ENCODE measurements around the gene STK38L. TPM values are rescaled to one million over a fixed set of nuclear protein-coding genes. Genes with fewer than 3 reads are reported as not detected.
A peak's percentile ranks its signal among the peaks of the same experiment; 100 is the strongest.

The STK38L gene
- 269 TPM for total RNA-seq
- long read RNA-seq, full-length matches to known transcripts, result 183 of 305 reads
- long read RNA-seq, partial matches to known transcripts, result 47 of 305 reads
- long read RNA-seq, other reads (novel, unspliced or antisense), result 75 of 305 reads

DNA sequence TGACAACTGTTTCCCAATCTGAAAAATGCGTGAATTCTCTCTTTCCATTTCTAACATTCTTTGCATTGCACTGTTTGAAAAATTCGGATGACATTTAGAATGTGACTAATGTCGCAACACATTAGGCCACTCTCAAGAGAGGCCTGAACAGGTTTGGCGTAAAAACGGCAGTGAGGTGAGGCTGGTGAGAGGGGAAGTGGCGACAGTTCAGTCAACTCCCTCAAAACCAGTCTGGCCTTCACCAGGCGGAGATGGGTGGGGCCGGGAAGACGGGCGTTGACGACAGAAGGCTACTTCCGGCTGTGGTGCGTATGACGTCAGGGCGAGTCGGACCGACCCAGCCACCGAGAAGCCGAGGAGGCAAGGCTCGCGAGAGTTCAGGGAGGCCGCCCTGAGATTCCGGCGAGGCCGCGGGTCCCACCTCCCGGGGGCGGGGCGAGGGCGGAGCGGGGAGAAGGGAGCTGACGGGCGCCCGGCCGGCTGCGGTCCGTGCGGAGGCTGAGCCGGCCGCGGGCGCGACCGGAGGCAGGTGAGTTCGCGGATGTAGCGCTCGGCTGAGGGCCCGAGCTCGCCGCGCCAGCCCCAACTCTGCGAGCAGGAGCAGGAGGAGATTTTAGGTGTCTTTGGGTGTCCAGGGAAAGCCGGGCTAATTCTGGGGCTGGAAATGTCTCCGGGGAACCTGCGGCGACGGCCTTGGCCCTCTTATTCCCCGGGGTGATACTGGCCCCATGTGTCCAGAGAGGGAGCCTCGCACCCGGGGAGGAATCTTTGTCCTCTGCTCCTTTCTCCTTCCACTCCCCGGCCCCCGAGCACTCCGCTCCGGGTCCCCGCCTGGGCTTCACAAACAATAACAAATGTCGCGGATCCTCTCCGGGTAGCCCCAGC, at the start of gene STK38L:
Gene STK38L, plus strand, starts transcription at position 483 of the 885 bp plus-strand sequence. CDS start 53,435 bp downstream, outside the sequence.
- peak; percentile 99 for DNase-seq (ENCODE audit: low spot score)
- intact Hi-C loops (cut with DNase I), result loop anchor here (2.0 to 10.0 kb wide), 2 partner anchors 219 to 305 kb away; partner anchors contain the start of genes FGFR1OP2 and MED21

DNA sequence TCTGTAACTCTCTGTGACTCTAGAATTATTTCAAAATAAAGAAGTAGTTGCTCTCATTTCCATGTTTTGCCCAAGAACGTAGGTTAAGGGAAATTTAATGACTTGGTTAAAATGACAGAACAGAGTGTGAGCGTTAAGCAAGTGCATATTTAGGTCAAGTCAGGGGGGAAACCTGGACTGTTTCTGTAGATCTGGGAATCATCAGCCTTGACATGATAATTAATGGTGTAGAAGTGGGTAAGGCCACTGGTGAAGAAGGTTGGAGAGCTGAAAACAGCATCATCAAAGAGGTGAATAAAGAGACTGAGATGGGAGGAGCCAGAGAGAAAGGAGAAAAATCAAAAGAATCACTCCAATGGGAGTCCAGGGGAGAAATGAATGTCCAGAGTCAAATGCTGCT, 49.4 kb upstream of the STK38L start:
- intact Hi-C loops (cut with DNase I), result loop anchor here (5.0 kb wide), 1 partner anchor 98 kb away; no protein-coding TSS in a partner anchor
- no peak for DNase-seq (ENCODE audit: low spot score)

DNA sequence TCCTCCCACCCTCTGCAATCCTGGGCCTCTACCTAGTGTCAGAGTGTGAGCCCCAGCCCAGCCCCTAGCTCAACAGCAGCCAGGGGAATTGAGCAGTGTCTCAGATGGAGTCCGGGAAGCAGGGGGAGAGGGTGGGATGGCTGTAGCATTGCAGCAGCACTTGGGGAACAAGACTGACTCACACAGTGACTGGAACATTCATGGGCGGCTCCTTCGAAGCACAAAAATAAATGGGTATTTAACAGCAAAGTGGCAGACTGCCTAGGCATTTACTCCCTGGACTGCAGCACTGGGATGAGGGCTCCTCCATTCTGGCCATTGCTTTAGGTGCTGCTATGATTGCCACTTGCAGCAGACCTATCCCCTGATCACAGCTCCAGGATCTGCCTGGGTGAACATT, 46.0 kb upstream of the STK38L start:
- intact Hi-C loops (cut with DNase I), result no loop called here

DNA sequence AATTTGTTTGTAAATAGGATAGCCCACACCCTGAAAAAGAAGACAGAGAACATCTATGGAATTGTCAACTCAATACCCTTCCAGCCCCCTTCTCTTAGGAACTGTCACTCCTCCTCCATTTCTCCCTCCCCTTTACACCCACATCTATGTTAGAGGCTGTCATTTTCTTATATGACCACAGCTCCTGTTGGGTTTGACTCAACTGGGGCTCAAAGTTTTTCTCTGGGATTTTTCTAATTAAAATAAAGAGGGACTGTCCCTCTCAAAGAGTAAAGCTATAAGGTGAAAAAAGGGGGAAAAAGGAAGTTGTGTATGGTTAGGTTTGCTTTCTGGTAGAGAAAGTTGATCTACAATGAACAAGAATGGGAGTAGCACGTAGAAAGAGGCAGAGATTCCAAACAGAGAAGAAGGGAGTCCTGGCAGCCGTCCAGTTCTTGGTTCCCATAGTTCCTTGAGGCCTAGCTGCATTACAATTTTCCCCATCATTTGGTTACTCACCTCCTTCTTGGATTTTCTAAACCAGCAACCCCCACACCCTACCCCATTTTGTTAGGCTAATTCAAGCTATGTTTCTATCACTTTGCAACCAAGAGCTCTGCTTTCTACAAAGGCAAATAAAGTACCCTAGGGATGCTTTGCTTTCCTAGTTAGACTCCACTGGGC, 44.3 kb upstream of the STK38L start:
- DNase-seq (ENCODE audit: low spot score), result no peak
- intact Hi-C loops (cut with DNase I), result no loop called here

More for the DNA sequence above, 46.0 kb upstream of the STK38L start:
- no peak for DNase-seq (ENCODE audit: low spot score)

DNA sequence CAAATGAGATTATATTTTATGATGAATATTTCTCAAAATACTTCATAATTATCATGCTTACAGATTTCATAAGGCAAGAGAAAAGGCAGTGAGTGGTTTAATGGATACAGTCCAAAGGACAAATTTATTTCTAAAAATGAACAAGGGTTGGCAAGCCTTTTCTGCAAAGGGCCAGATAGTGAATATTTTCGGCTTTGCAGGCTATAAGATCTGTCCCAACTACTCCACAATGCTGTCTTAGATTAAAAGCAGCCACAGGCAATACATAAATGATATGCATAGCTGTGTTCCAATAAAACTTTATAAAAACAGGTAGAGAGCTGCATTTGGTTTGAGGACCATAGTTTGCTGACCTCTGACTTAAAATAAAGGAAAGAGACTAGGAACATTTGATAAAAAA, 42.9 kb upstream of the STK38L start:
- DNase-seq (ENCODE audit: low spot score), result no peak
- intact Hi-C loops (cut with DNase I), result no loop called here

DNA sequence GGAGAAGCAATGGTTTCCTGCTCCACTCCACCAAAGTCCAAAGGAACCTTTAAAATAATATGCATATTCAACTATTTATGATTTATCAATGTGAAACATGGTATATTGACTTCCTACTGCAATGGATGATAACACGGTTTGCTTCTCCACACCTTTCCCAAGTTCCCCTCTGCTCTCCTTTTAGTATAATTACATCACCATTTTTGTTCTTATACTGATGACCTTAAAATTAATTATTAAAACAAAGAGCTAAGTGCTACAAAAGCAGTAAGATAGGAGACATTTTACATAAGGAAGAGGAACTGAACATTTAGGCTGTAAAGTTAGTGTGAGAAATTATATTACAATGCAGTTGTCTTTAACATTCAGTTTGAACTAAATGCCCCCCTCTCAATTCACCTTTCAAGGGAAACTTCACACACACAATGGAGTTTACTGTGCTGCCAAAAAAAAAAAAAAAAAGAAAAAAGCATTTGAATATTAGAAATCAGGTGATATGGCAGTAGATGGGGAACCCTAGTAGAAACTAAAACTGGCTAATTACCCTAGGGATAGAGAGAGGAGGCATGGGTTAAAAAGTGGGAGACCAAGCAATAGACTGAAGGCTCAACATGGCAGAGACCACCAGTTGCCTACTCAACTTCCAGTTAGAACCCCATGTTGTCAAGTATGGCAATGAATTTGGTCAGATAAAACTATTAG, 37.1 kb upstream of the STK38L start:
- DNase-seq (ENCODE audit: low spot score), result no peak
- intact Hi-C loops (cut with DNase I), result no loop called here

DNA sequence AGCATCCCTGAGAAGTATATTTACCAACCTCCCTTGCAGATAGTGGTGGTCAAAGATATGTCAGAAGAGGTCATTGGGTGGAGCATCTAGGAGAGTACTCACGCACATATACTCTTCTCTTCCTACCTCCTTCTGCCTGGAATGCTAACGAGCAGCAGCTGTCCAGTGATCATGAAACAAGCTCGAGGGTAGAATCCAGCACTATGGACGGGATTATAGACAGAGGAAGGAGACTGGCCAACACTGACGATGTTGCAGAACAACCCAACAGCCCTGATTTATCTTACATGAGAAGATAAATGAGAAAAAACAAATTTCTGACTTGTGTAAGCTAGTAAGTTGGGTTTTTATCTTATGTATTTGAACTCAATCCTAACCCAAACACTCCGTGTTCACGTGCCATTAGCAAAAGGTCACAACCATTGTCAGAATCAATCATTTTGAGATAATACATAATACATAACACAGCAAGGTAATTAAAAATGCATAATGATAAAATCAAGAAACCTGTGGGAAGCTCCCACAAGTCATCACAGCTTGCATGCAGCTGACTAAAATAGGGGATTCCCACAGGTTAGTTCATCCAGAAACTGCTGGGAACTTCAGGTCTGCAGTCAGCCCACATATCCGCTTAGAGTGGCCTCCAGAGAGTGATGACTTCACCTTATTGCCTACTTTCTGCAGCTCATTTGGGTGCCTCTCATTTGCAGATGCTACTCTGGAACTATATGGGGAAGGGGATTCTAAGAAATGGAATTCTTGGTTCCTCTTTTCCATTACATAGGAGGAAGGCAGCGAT, 36.3 kb upstream of the STK38L start:
- intact Hi-C loops (cut with DNase I), result no loop called here
- no peak for DNase-seq (ENCODE audit: low spot score)

DNA sequence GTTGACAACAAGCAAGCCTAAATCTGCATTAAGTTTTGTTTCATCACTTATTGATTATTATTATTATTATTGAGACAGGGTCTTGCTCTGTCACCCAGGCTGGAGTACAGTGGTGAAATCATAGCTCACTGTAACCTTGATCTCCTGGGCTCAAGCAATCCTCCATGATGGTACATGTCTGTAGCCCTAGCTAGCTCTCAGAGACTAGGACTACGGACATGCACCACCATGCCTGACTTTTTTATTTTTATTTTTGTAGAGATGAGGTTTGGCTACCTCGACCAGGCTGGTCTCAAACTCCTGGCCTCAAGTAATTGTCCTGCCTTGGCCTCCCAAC, 35.7 kb upstream of the STK38L start:
- intact Hi-C loops (cut with DNase I), result no loop called here
- no peak for DNase-seq (ENCODE audit: low spot score)

DNA sequence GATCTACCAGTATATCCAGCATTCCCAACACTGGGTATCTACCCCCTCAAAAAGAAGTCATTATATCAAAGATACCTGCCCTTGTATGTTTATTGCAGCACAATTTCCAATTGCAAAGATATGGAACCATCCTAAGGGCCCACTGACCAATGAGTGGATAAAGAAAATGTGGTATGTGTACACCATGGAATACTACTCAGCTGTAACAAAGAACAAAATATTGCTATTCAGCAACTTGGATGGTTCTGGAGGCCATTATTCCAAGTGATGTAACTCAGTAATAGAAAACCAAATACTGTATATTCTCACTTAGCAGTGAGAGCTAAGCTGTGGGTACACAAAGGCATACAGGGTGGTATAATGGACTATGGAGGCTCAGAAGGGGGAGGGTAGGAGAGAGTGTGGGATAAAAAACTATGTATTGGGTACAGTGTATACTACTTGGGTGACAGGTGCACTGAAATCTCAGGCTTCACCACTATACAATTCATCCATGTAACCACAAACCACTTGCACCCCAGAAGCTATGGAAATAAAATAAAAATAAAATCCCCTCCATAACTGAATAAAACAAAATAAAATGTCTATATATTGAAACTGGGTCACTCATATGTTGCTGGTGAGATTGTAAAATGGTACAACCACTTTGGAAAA, 34.7 kb upstream of the STK38L start:
- DNase-seq (ENCODE audit: low spot score), result no peak
- intact Hi-C loops (cut with DNase I), result no loop called here

DNA sequence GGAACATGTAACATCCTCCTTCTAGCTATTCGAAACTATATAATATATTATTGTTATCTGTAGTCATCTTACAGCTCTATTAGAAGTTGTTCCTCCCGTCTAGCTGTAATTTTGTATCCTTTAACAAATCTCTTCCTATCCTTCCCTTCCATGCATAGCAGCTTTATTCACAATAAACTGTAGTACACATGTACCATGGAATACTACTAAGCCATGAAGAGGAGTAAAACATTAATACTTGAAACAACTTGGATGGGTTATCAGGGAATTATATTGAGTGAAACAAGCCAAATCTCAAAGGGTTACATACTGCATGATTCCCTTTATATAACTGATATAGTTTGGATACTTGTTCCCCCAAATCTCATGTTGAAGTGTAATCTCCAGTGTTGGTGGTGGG, 33.9 kb upstream of the STK38L start:
- intact Hi-C loops (cut with DNase I), result no loop called here

DNA sequence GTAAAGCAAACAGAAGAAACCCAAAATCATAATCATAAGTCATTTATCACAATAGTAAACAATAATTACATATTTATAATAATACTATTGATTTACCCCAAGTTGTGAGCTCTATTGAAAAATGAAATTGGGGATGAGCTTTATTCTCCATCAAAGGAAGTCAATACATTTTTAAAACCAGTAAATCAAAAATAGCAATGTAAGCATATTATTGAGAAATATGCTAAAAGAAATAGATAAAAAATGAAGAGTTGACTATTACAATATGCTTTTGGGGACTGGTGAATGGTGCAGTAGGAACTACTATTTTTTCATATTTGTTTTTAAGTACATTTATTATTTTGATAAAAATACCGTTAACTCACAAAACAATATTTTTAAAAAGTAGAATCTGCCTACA, 31.2 kb upstream of the STK38L start:
- DNase-seq (ENCODE audit: low spot score), result no peak

More for the DNA sequence above, 33.9 kb upstream of the STK38L start:
- DNase-seq (ENCODE audit: low spot score), result no peak

DNA sequence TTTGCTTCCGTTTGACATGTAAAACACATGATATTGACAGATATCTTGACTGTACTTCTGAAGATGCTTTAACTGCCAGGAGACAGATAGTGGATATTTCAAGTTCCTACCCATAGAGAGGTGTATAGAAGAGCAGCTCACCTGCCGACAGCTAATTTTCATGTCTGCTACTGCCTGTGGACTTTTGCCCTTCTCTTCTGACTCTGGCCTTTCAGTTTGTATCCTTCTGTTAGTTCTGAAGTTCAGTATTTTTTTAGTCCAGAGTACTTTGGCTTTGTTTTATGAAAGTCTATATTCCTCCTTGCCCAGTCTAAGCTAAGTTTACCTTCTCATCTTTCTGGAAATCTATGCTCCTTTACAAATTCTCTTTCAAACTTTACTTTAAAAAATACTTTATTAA, 30.8 kb upstream of the STK38L start:
- no peak for DNase-seq (ENCODE audit: low spot score)
- intact Hi-C loops (cut with DNase I), result no loop called here

More for the DNA sequence above, 31.2 kb upstream of the STK38L start:
- intact Hi-C loops (cut with DNase I), result no loop called here

DNA sequence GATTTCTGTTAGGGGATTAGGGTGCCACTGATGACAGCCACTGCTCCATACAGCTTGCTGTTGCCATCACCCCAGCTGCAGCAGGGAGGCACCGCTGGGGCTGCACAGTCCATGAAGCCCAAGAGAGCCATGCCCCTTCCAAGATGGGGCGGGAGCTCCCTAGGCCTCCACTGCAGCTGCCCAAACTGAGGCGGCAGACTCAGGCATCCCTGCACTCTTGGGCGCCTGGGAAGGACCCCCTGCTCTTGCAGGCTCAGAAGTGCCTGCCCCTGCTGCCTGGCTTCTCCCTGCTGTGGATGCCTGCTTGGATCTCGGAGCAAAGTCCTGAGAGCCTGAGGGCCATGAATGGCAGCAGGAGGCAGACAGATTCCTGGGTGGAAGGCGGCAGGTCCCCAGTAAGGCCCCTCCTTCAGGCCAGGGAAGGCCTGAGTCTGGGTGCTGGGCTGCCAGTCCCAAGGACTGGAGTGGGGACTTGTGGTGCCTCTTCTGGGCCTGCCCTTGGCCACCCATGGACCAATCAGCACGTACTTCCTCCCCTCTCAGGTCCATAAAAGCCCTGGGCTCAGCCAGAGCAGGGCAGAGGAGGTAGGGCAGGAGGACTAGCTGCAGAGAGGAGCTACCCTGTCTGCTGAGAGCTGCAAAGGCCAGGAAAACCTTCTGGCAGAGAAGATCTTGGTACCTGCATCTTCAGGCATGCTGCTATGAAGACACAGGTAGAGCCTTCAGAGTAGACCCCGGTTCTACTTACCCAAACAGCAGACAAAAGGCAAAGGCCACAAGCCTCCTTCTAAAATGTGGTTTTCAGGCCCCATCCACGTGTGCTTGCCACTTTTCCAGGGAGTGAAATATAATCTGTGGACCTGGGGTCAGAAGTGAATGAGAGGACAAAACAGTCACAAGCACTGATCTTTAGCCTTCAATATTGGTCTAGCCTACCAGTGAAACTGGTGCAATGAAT, 30.0 kb upstream of the STK38L start:
- intact Hi-C loops (cut with DNase I), result no loop called here
- no peak for DNase-seq (ENCODE audit: low spot score)

DNA sequence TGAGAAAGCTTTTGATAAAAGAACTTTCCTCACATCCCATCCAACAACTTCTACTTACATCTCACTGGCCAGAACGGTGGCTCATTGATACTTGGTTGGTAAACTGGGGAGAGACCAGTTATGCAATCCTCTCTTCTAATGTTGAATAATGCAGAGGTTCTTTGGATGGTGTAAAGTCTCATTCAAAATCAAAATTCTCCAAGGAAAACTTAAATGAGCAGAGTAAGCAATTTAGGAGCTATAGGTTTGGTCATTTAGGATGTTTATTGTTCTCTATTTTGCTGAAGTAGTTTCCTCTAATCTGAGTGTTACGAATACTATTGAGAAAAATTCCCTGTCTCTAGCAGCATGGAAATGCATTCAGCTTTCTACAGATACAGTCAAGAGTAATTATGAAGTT, 26.5 kb upstream of the STK38L start:
- intact Hi-C loops (cut with DNase I), result no loop called here
- DNase-seq (ENCODE audit: low spot score), result no peak

DNA sequence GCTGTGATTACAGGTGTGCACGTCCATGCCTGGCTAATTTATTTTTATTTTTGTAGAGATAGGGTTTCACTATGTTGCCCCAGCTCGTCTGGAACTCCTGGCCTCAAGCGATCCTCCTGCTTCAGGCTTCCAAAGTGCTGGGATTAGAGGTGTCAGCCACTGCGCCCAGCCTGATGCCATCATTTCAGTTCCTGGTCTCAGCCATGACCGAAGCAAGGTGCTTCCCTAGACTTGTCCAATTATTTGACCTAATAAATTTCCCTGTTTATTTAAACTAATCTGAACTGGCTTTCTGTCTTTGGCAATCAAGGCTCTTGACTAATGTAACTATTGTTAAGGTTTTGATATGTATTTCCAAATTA, 24.4 kb upstream of the STK38L start:
- intact Hi-C loops (cut with DNase I), result no loop called here

DNA sequence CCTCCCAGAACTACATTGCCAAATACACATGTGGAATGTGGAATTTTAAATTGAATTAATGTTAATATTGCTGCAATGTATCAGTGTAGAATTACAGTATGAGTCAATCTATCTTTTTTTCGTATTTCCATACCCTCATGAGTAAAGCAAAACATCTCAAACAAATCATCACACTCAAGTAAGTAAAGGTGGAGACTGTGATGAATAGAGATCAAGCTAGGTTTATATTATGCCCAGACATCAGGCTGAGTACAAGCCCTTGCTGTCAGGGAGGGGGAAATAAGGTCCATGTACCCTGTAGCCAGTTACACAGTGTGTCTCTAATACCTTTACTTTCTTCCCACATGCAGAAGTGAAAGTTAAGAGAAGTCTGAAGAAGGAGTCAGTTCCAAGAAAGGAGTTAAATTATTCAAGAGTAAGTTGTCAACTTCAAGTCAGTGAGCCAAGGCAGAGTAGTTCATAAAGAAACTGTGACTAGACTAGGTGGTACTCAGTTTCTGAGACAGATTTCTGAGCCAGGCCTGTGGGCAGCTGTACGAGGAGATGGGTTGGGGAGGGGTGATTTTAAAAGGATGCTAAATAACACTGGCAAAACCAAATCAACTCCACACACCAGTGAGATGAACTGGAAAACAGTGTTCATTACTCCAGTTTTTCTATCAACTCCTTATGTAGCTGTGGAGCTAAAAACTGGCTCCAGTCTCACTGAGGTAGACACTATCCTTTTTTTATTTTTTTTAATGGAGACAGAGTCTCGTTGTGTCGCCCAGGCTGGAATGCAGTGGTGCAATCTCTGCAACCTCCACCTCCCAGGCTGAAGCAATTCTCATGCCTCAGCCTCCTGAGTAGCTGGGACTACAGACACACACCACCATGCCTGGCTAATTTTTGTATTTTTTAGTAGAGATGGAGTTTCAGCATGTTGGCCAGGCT, 23.8 kb upstream of the STK38L start:
- DNase-seq (ENCODE audit: low spot score), result no peak
- intact Hi-C loops (cut with DNase I), result no loop called here

More for the DNA sequence above, 24.4 kb upstream of the STK38L start:
- no peak for DNase-seq (ENCODE audit: low spot score)

DNA sequence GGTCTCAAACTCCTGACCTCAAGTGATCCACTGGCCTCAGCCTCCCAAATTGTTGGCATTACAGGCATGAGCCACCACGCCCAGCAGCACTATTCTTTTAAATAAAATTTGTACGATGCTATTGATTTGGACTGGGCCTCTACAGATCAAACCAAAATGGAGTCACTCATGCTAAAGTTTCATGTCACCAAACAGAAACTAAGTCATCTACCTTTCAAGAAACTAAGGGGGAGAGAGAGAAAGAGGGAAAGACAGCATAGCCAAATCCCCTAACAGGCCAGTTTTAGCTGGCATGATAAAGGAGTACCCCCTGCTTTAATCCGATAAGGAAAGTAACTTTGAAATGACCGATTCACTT, 23.1 kb upstream of the STK38L start:
- intact Hi-C loops (cut with DNase I), result no loop called here
- no peak for DNase-seq (ENCODE audit: low spot score)

Measured in cardiac septum (tissue), 1 donor.